ENCODE results near the gene TSGA10IP. TPM values are rescaled to one million over a fixed set of nuclear protein-coding genes. Genes with fewer than 3 reads are reported as not detected.

TSGA10IP gene
- total RNA-seq, 2 experiments from 2014 or later, result not detected

DNA sequence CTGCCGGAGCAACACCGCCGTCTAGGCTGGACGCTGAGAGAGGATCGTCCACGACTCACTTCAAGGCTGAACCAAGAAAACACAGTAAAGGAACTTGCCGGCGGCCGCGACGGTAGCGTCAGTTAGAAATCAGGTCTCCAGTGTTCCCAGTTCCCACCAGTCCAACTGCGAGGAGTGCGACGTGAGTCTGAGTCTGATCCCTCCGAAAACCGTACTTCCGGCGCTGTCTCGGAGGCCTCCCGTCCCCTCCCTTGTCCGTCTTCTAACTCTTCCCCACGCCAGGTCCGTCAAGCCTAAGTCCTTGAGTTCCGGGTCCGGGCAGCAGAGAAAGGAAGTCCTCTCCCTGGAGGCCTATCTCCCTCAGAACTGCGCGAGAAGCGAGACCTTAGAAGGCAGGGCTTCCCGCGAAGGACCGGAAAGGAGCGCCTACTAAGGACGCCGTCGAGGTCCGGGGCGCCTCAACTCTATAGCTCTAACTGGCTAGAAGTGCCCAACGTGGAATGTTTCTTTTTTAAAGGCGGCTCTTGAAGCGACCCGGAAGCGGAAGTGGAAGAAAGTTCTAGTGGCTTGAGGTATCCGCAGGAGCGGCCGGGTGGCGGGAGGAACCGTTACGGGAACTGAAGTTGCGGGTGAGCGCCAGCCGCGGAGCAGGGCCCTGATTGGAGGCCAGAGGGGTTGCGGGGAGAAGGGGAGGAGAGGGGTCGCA is 56.8 kb downstream of the TSGA10IP start, which contains the start of the genes BANF1 and EIF1AD:
BANF1 (plus strand) TSS at position 562 of the 706 bp plus-strand sequence. CDS start 748 bp downstream, outside the sequence.
EIF1AD (minus strand) TSS at position 216 of the 706 bp plus-strand sequence. CDS start 1,768 bp downstream, outside the sequence.
- no peaks in the 10 kb centered on the region for H3K9me3 Mint-ChIP-seq
- intact Hi-C loops (cut with micrococcal nuclease), result loop anchor here (1.0 to 5.0 kb wide), 6 partner anchors 41 to 290 kb away; partner anchors contain the start of genes AP5B1, CFL1, KAT5 and SART1
- peaks cover 44% of the 10 kb centered on the region for H3K36me3 Mint-ChIP-seq
- peak within 1 kb of the TSS; percentile 99 for H3K4me3 Mint-ChIP-seq
- peak within 1 kb of the TSS; percentile 99 for H3K27ac Mint-ChIP-seq
- peaks cover 38% of the 10 kb centered on the region for H3K4me1 Mint-ChIP-seq (ENCODE audit: low read depth)
- DNase-seq, result peak; percentile 97
- POLR2A ChIA-PET, result interaction anchor here (0.6 to 1.4 kb wide), 12 partner anchors 40 to 290 kb away, joined by 3 to 8 read pairs (median 4); partner anchors contain the start of genes CFL1, FIBP, FOSL1 and KAT5
- CTCF ChIA-PET, result interaction anchor here (0.5 to 1.6 kb wide), 16 partner anchors 10 to 290 kb away, joined by 3 to 11 read pairs (median 4); partner anchors contain the start of genes CCDC85B, CFL1, FIBP and KAT5
- H3K27me3 Mint-ChIP-seq, result no peaks in the 10 kb centered on the region

DNA sequence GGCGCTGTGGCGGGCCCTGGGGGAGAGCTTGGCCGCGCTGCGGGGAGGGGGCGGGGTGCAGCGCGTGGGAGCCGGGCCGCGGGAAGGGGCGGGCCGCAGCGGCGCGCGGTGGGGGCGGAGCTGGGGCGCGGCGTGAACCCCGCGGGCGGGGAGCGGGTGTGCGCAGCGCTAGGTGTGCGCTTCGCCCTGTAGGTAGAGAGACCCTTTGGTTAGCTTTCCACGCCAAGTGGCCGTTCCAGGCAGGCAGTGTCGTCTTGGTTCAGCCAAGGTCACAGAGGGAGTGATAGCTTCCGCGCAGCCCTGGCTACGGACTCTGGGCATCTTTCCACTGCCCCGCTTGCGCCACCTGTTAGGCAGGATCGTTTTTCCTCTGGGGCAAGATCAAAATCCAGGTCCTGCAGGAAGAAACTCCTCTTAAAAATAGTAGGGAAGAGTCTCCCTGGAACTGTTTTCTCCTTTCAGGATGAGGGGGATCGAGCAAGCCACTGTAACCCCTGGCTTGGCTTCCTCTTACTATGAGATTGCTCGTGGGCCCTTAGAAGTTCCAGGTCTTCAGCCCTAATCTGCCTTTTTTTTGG is 57.5 kb downstream of the TSGA10IP start:
- ChIA-PET POLR2A (interaction anchor here (0.6 to 1.4 kb wide), 13 partner anchors 41 to 290 kb away, joined by 3 to 8 read pairs (median 3); partner anchors contain the start of genes CFL1, FIBP, FOSL1 and KAT5), CTCF (interaction anchor here (0.5 to 1.6 kb wide), 16 partner anchors 11 to 291 kb away, joined by 3 to 11 read pairs (median 4); partner anchors contain the start of genes CCDC85B, CFL1, FIBP and KAT5)
- Mint-ChIP-seq H3K9me3 (no peaks in the 10 kb centered on the region), H3K27me3 (no peaks in the 10 kb centered on the region), H3K4me1 (ENCODE audit: low read depth) (peaks cover 35% of the 10 kb centered on the region), H3K27ac (peak overlapping the region; percentile 99), H3K36me3 (peaks cover 39% of the 10 kb centered on the region), H3K4me3 (peak overlapping the region; percentile 99)
- DNase-seq, result no peak
- intact Hi-C loops (cut with micrococcal nuclease), result loop anchor here (1.0 to 5.0 kb wide), 6 partner anchors 41 to 290 kb away; partner anchors contain the start of genes AP5B1, CFL1, KAT5 and SART1

DNA sequence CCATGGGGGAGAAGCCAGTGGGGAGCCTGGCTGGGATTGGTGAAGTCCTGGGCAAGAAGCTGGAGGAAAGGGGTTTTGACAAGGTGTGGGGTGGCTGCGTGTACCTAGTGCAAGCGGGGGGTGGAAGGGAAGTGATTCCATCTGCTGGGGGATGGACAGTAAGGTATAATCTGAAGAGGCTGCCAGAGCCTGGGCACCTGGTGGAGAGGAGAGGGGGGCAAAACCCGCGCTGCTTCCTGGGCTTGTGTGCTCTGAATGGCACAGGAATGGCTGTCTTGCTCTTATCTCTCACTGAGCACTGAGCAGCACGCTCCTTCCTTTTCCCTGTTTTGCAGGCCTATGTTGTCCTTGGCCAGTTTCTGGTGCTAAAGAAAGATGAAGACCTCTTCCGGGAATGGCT is 58.0 kb downstream of the TSGA10IP start:
- DNase-seq, result no peak
- H3K4me3 Mint-ChIP-seq, result peak overlapping the region; percentile 99
- H3K9me3 Mint-ChIP-seq, result no peaks in the 10 kb centered on the region
- intact Hi-C loops (cut with micrococcal nuclease), result loop anchor here (2.0 to 5.0 kb wide), 2 partner anchors 129 to 222 kb away; partner anchors contain the start of gene AP5B1
- H3K27me3 Mint-ChIP-seq, result no peaks in the 10 kb centered on the region
- H3K27ac Mint-ChIP-seq, result peak overlapping the region; percentile 99
- H3K36me3 Mint-ChIP-seq, result peaks cover 37% of the 10 kb centered on the region
- CTCF ChIA-PET, result interaction anchor here (1.0 to 1.6 kb wide), 7 partner anchors 20 to 132 kb away, joined by 3 to 9 read pairs (median 5); partner anchors contain the start of genes CCDC85B and SF3B2
- peaks cover 35% of the 10 kb centered on the region for H3K4me1 Mint-ChIP-seq (ENCODE audit: low read depth)
- POLR2A ChIA-PET, result interaction anchor here (0.8 to 1.1 kb wide), 5 partner anchors 68 to 253 kb away, joined by 3 to 4 read pairs (median 3); partner anchors contain the start of genes FIBP and PACS1

DNA sequence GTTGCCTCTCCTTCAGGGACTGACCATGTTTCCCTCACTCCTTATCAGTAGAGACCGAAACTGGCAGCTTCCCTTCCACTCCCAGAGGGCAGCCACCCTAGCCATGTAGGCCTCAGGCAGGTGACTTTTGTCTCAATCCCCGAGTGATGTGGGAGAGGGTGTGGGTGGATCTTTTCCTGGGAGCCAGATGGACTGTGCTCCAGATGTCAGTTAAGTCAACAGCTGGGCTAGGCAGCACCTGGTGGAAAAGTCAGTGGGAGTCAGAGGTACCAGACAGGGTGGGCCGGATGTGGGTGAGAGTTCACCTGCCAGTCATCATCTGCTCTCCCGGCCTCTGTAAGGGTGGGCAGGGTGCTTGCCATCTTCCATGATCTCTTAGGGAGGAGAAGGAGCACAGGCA is 58.9 kb downstream of the TSGA10IP start:
- Mint-ChIP-seq H3K36me3 (peaks cover 28% of the 10 kb centered on the region), H3K27me3 (no peaks in the 10 kb centered on the region), H3K4me3 (peak overlapping the region; percentile 51), H3K9me3 (no peaks in the 10 kb centered on the region), H3K27ac (peak overlapping the region; percentile 49), H3K4me1 (ENCODE audit: low read depth) (peaks cover 32% of the 10 kb centered on the region)
- ChIA-PET CTCF (interaction anchor here (0.7 to 1.6 kb wide), 3 partner anchors 18 to 293 kb away, joined by 4 to 7 read pairs (median 5); partner anchors contain the start of gene KAT5), POLR2A (no interaction called here)
- DNase-seq, result no peak
- intact Hi-C loops (cut with micrococcal nuclease), result loop anchor here (5.0 kb wide), 1 partner anchor 128 kb away; no protein-coding TSS in a partner anchor

DNA sequence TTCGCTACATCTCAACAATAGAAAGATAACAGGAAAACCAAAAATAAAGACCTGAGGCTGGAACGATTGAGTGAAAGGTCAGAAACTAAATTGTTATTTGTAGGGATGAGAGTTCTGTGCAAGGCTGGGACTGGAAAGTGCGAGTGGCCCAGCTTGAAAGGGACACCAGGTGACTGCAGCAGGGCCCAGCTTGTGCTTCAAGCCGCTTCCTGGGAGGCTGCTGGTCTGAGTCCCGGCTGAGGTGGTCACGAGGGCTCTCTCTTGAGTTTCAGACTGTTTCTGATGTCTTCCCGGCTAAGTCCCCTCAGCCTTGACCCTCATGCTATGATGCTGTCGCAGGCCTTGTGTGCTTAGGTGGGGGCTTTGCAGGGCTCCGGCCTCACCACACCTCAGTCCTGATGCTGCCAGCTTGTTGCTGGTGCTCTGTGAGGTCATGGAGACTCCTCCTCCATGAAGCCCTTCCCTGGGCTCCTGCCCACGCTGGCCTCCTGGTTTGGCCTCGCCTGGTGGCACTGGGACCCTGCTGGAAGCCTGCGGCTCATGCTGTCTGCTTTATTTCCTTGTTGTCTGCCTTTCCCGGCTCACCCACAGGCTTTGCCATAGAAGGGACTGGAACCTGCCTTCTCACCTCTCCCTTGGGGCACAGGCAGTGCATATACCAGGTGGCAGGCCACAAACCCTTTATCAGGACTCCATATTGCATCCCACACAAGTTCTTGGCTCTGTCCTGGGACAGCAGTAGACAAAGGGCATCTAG is 61.0 kb downstream of the TSGA10IP start:
- H3K27me3 Mint-ChIP-seq, result peaks cover under 1% of the 10 kb centered on the region
- intact Hi-C loops (cut with micrococcal nuclease), result no loop called here
- peaks cover 19% of the 10 kb centered on the region for H3K4me1 Mint-ChIP-seq (ENCODE audit: low read depth)
- DNase-seq, result no peak
- POLR2A ChIA-PET, result interaction anchor here (1.1 kb wide), 1 partner anchor 286 kb away, joined by 4 read pairs; the partner anchor contains the start of gene RNASEH2C
- H3K36me3 Mint-ChIP-seq, result peaks cover 17% of the 10 kb centered on the region
- no peak overlapping the region for H3K27ac Mint-ChIP-seq
- no peaks in the 10 kb centered on the region for H3K9me3 Mint-ChIP-seq
- no peak overlapping the region for H3K4me3 Mint-ChIP-seq
- CTCF ChIA-PET, result no interaction called here

DNA sequence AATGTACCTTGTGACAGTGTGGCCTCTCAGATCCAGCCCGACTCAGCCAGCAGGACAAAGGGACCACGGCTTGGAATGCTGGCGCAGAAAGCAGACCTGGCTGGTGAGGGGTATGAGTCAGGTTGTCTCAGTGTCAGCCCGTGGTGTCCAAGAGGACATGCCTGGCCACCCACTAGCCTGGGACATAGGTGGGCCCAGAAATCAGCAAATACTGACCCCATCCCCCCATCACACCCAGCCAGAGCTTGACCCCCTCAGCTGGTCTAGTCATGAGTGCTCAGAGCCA is 61.6 kb downstream of the TSGA10IP start:
- Mint-ChIP-seq H3K36me3 (peaks cover 16% of the 10 kb centered on the region), H3K4me3 (no peak overlapping the region), H3K27me3 (peaks cover 3% of the 10 kb centered on the region), H3K9me3 (no peaks in the 10 kb centered on the region), H3K4me1 (ENCODE audit: low read depth) (peaks cover 19% of the 10 kb centered on the region), H3K27ac (no peak overlapping the region)
- intact Hi-C loops (cut with micrococcal nuclease), result no loop called here
- ChIA-PET CTCF (interaction anchor here (1.0 to 2.3 kb wide), 2 partner anchors 38 to 237 kb away, joined by 3 to 10 read pairs; no protein-coding TSS in a partner anchor), POLR2A (no interaction called here)
- no peak for DNase-seq

DNA sequence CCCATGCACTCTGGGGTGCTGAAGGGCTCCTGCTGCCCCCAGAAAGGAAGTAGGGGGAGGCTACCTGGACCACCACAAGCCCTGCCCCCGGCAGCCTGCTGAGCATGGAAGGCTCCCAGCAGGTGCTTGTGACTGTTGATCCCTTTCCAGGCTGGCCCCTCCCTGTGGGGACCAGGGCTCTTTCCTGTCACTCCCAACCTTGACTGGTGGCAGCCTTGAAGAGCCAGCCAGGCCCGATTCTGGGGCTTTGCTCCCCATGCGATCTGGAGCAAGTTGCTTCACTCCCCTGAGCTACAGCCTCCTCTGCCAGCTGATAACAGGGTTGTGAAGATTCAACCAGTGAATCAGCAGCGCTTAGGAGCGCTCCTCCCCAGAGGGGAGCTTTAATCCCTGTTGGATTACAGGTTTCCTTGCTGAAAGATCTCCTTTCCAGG is 61.9 kb downstream of the TSGA10IP start:
- intact Hi-C loops (cut with micrococcal nuclease), result no loop called here
- peaks cover 13% of the 10 kb centered on the region for H3K36me3 Mint-ChIP-seq
- ChIA-PET POLR2A (no interaction called here), CTCF (interaction anchor here (1.0 to 2.3 kb wide), 2 partner anchors 37 to 237 kb away, joined by 3 to 10 read pairs; no protein-coding TSS in a partner anchor)
- no peak for DNase-seq
- no peaks in the 10 kb centered on the region for H3K9me3 Mint-ChIP-seq
- no peak overlapping the region for H3K27ac Mint-ChIP-seq
- no peak overlapping the region for H3K4me3 Mint-ChIP-seq
- peaks cover 7% of the 10 kb centered on the region for H3K27me3 Mint-ChIP-seq
- peaks cover 19% of the 10 kb centered on the region for H3K4me1 Mint-ChIP-seq (ENCODE audit: low read depth)

DNA sequence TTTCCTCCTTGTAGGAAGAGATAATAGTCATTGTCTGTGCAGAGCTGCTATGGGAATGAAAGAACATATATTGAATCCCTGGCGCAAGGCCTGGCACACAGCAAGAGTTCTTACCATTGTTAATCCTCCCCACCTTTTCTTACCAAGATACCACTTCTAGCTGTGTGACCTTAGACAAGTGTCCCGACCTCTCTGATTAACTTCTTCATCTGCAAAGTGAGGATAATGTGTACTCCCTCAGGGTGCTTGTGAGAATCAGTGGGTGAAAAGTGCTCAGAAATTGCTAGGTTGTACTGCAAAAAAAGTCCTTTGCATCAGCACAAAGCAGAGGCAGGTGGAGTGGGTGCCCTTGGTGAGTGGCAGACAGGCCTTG is 62.8 kb downstream of the TSGA10IP start:
- ChIA-PET CTCF (interaction anchor here (0.7 to 2.3 kb wide), 5 partner anchors 14 to 123 kb away, joined by 3 to 15 read pairs (median 4); partner anchors contain the start of gene SF3B2), POLR2A (no interaction called here)
- Mint-ChIP-seq H3K27ac (no peak overlapping the region), H3K36me3 (peaks cover 13% of the 10 kb centered on the region), H3K27me3 (peaks cover 14% of the 10 kb centered on the region), H3K4me3 (no peak overlapping the region), H3K4me1 (ENCODE audit: low read depth) (peaks cover 14% of the 10 kb centered on the region), H3K9me3 (no peaks in the 10 kb centered on the region)
- intact Hi-C loops (cut with micrococcal nuclease), result no loop called here
- DNase-seq, result no peak

DNA sequence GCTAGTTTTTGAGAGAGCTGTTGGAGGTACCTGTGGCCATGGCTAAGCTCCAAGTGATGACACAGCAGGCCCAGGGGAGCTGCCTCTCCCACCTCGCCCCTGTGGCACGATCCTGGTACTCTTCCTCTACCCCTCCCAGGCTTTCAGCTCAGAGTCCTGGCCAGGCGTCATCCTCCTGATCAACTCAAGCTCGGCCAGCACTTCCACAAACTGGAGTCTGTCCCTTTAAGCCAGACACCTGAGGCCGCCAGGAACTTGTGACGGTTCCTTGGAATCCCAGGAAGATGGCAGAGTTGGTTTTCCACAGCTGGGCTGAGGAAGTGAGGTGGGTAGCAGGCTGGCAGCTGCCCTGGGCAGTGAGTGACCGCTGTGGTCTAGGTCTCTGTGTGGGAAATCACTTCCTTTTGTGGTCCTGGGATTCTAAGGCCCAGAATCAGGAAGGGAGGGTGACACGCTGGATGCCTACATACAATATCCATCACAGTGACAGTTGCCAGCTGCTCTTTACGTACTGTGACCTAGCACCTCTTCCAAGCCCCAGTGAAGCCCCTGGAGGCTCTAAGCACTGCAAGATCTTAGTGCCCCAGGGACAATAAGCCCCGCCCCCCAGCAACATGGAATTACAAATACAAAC is 63.3 kb downstream of the TSGA10IP start:
- CTCF ChIA-PET, result interaction anchor here (0.7 to 2.3 kb wide), 6 partner anchors 14 to 124 kb away, joined by 3 to 15 read pairs (median 4); partner anchors contain the start of gene SF3B2
- Mint-ChIP-seq H3K27ac (no peak overlapping the region), H3K4me1 (ENCODE audit: low read depth) (peaks cover 9% of the 10 kb centered on the region), H3K36me3 (peaks cover 13% of the 10 kb centered on the region), H3K4me3 (no peak overlapping the region), H3K27me3 (peaks cover 19% of the 10 kb centered on the region), H3K9me3 (no peaks in the 10 kb centered on the region)
- no peak for DNase-seq
- POLR2A ChIA-PET, result no interaction called here
- intact Hi-C loops (cut with micrococcal nuclease), result no loop called here

All from activated CD4-positive, alpha-beta memory T cell treated with anti-CD3 and anti-CD28 coated beads for 36 hours (primary cell).